Epithelial cell of proximal tubule (primary cell): ENCODE data around the gene FETUB. TPM values are rescaled to one million over a fixed set of nuclear protein-coding genes. Genes with fewer than 3 reads are reported as not detected.

Experiments
- DNase-seq: peaks from one replicate; pipeline ENCODE4 v3.0.0-alpha.2; 2011; ENCODE audit warnings: low read depth
- H3K4me3 ChIP-seq: 2 replicates; pipeline ENCODE4 v1.5.1; 2011; ENCODE audit warnings: low read depth, mild to moderate bottlenecking, low read length
- total RNA-seq: library from RNA; depleted of rRNA; stranded (reverse); fragments of >200 nt; gene quantifications from 2 replicates; pipeline ENCODE4 v1.2.3, GENCODE V29; 2015
- TF ChIP-seq, protein P1 (sequence below): conservative IDR thresholded peaks from 2 replicates; pipeline ENCODE4 v1.5.1; 2012; ENCODE audit warnings: low read depth, mild to moderate bottlenecking, low read length

Gene FETUB
- total RNA-seq, 1 donor from 2014 or later = not detected

- no peak overlapping the region for H3K4me3 ChIP-seq
- peak; percentile 95 for DNase-seq
- TF ChIP-seq, protein P1, sequence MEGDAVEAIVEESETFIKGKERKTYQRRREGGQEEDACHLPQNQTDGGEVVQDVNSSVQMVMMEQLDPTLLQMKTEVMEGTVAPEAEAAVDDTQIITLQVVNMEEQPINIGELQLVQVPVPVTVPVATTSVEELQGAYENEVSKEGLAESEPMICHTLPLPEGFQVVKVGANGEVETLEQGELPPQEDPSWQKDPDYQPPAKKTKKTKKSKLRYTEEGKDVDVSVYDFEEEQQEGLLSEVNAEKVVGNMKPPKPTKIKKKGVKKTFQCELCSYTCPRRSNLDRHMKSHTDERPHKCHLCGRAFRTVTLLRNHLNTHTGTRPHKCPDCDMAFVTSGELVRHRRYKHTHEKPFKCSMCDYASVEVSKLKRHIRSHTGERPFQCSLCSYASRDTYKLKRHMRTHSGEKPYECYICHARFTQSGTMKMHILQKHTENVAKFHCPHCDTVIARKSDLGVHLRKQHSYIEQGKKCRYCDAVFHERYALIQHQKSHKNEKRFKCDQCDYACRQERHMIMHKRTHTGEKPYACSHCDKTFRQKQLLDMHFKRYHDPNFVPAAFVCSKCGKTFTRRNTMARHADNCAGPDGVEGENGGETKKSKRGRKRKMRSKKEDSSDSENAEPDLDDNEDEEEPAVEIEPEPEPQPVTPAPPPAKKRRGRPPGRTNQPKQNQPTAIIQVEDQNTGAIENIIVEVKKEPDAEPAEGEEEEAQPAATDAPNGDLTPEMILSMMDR = no peak
Measured at GRCh38 chr3:186598108-186598784, 42.0 kb upstream of the FETUB start.

GRCh38 chr3:186598794-186599141 is 41.4 kb upstream of the FETUB start:
- no peak overlapping the region for H3K4me3 ChIP-seq
- DNase-seq = no peak
- TF ChIP-seq, protein P1 = no peak

GRCh38 chr3:186599142-186599784 is 40.9 kb upstream of the FETUB start:
- H3K4me3 ChIP-seq = no peak overlapping the region
- TF ChIP-seq, protein P1 = no peak
- no peak for DNase-seq

DNA sequence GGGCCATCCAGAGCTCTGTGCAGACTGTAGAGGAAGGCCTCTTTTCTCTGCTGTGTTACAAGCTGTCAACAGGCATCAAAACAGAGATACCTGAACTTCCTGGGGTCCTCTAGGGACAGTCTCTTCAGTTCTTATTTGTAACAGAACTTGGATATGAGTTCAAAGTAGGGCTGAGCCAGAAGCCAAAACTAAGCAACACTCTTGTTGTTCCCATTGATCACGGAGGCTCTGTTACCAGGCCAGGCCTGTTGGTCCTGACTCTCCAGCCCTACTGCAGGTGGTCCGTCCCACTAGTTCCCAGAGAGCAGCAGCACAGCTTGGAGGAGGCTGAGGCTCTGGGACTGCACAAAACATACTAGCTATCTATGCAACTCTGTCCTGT is 40.4 kb upstream of the FETUB start:
- no peak overlapping the region for H3K4me3 ChIP-seq
- DNase-seq = no peak
- TF ChIP-seq, protein P1 = no peak

GRCh38 chr3:186600896-186601295 is 39.3 kb upstream of the FETUB start:
- TF ChIP-seq, protein P1 = no peak
- no peak overlapping the region for H3K4me3 ChIP-seq
- no peak for DNase-seq

- no peak for DNase-seq
- TF ChIP-seq, protein P1 = no peak
- H3K4me3 ChIP-seq = no peak overlapping the region
Measured at GRCh38 chr3:186603159-186603558, 37.0 kb upstream of the FETUB start.

- H3K4me3 ChIP-seq = no peak overlapping the region
- DNase-seq = no peak
- TF ChIP-seq, protein P1 = no peak
Measured at GRCh38 chr3:186605078-186605477, 35.1 kb upstream of the FETUB start.
